Pancreas (tissue), 10 donors: ENCODE results near the gene EDAR. TPM values are rescaled to one million over a fixed set of nuclear protein-coding genes. Genes with fewer than 3 reads are reported as not detected.
A peak's percentile ranks its signal among the peaks of the same experiment; 100 is the strongest.

Experiments
- ATAC-seq, 4 donors: fragments of 200-7000 bp; cut with Tn5 transposase; one replicate each; pipeline versions ENCODE4 v1.8.0 to v1.9.1; 2020; ENCODE audit warnings: mild to moderate bottlenecking in 4 of 4, moderate library complexity in 4 of 4
- DNase-seq, 6 donors: peaks; one replicate each; pipeline ENCODE4 v3.0.0-alpha.2; 2020
- FAIRE-seq: peaks from 2 replicates; lab custom pipeline; 2012; peaks lifted over from hg19 to GRCh38; lab: Jason Lieb, UNC
- H3K27ac ChIP-seq, 4 donors: fragments of 200-600 bp; sonication (generic); 1 replicate in 3 of 4; 2 replicates in 1 of 4; pipeline versions ENCODE4 v1.5.0 to v1.8.0; 2020
- H3K27me3 ChIP-seq, 4 donors: fragments of 200-600 bp; one replicate each; pipeline ENCODE4 v1.8.0; 2021
- H3K36me3 ChIP-seq, 3 donors: fragments of 200-600 bp; sonication (generic) in 1 of 3; one replicate each; pipeline versions ENCODE4 v1.5.0 to v1.8.0; 2020 to 2021
- H3K4me1 ChIP-seq, 3 donors: fragments of 200-600 bp; one replicate each; pipeline ENCODE4 v1.8.0; 2021
- H3K4me3 ChIP-seq, 4 donors: fragments of 200-600 bp; sonication (generic) in 2 of 4; one replicate each; pipeline versions ENCODE4 v1.5.0 to v1.8.0; 2020 to 2021
- H3K9me3 ChIP-seq, 4 donors: fragments of 200-600 bp; one replicate each; pipeline ENCODE4 v1.8.0; 2021
- WGBS, 2 donors: extraction: QIAGEN DNeasy Blood & Tissue Kit; methylation state at CpG; one replicate each; pipeline ENCODE4 v1.1.7; 2013; 5-methylcytosine and 5-hydroxymethylcytosine counted together
- intact Hi-C, 3 donors: fragments of 100-400 bp; cut with DNase I; formaldehyde crosslinking; loops; one replicate each; pipeline versions ENCODE4 v1.11.1 to v1.14.2; 2022
- polyA plus RNA-seq, 2 donors: library from polyadenylated mRNA; stranded (reverse); fragments of 200-250 nt; gene quantifications; one replicate each; pipeline ENCODE4 v1.2.3, GENCODE V29; 2013
- total RNA-seq, 6 donors: library from RNA; stranded (reverse); fragmentation: NEBNext Ultra II Directional in 4 of 6; extraction: Animal tissue kit (Norgen Biotek cat#: 25700) in 4 of 6; gene quantifications; one replicate each; pipeline versions ENCODE4 v1.2.1 to v1.2.4, GENCODE V29; 2021 to 2023
- TF ChIP-seq, protein P1 (sequence below), 4 donors: fragments of 200-600 bp; sonication (generic) in 3 of 4; IDR thresholded peaks; one replicate each; pipeline versions ENCODE4 v1.5.0 to v1.8.0; 2021; ENCODE audit warnings: antibody characterized with exemption in 4 of 4
- donor health status: healthy with polysubstance abuse.
- donor health status: DM: no; HTN: no; CAD: no; lungs with moderate emphysema.
- donor health status: DM: no; HTN: no; CAD: no.
- donor health status: control.
- donor health status: control.
- donor health status: Bipolar disorder and iron deficiency.
- donor health status: DM: yes; HTN: yes; CAD: no.
- donor health status: DM: no; HTN: no; CAD: no.
- donor health status: DM: no; HTN: no; CAD: no.
- donor health status: DM: yes; HTN: yes; CAD: no.

The EDAR gene
- total and polyA plus RNA-seq, 8 donors, result 0.05 to 0.41 (median 0.12) TPM

- Histone ChIP-seq H3K27ac (no peak overlapping the region), H3K4me3 (no peak overlapping the region), H3K27me3 (no peaks in the 10 kb centered on the region), H3K36me3 (no peaks in the 10 kb centered on the region), H3K9me3 (no peaks in the 10 kb centered on the region), H3K4me1 (no peaks in the 10 kb centered on the region)
- intact Hi-C loops, result no loop called here
- ATAC-seq (no peak), DNase-seq (no peak), FAIRE-seq (no peak)
- 83 to 88% methylated on average over 11 of the region's 11 CpGs for whole genome bisulfite sequencing, 2 donors
- TF ChIP-seq, protein P1, sequence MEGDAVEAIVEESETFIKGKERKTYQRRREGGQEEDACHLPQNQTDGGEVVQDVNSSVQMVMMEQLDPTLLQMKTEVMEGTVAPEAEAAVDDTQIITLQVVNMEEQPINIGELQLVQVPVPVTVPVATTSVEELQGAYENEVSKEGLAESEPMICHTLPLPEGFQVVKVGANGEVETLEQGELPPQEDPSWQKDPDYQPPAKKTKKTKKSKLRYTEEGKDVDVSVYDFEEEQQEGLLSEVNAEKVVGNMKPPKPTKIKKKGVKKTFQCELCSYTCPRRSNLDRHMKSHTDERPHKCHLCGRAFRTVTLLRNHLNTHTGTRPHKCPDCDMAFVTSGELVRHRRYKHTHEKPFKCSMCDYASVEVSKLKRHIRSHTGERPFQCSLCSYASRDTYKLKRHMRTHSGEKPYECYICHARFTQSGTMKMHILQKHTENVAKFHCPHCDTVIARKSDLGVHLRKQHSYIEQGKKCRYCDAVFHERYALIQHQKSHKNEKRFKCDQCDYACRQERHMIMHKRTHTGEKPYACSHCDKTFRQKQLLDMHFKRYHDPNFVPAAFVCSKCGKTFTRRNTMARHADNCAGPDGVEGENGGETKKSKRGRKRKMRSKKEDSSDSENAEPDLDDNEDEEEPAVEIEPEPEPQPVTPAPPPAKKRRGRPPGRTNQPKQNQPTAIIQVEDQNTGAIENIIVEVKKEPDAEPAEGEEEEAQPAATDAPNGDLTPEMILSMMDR (IDR thresholded peaks at IDR 0.05), result no peak
Measured at GRCh38 chr2:108933691-108934117, 55.3 kb downstream of the EDAR start.

- no peak for DNase-seq
- TF ChIP-seq, protein P1 (IDR thresholded peaks at IDR 0.05), result no peak
- Histone ChIP-seq H3K27ac (no peak overlapping the region), H3K27me3 (no peaks in the 10 kb centered on the region), H3K4me1 (no peaks in the 10 kb centered on the region), H3K36me3 (no peaks in the 10 kb centered on the region), H3K4me3 (no peak overlapping the region), H3K9me3 (no peaks in the 10 kb centered on the region)
- no peak for FAIRE-seq
- 59 to 69% methylated on average over 10 of the region's 10 CpGs for WGBS, 2 donors
- intact Hi-C loops, result no loop called here
- no peak for ATAC-seq
Measured at GRCh38 chr2:108932736-108933332, 56.2 kb downstream of the EDAR start.

GRCh38 chr2:108931372-108931771 lies 57.6 kb downstream of the EDAR start:
- TF ChIP-seq, protein P1 (IDR thresholded peaks at IDR 0.05), result no peak
- Histone ChIP-seq H3K4me1 (no peaks in the 10 kb centered on the region), H3K4me3 (no peak overlapping the region), H3K27me3 (no peaks in the 10 kb centered on the region), H3K9me3 (no peaks in the 10 kb centered on the region), H3K27ac (no peak overlapping the region), H3K36me3 (no peaks in the 10 kb centered on the region)
- no peak for FAIRE-seq
- intact Hi-C loops, result no loop called here
- ATAC-seq, result no peak
- no peak for DNase-seq
- 67 to 79% methylated on average over 1 of the region's 1 CpG for WGBS, 2 donors

DNA sequence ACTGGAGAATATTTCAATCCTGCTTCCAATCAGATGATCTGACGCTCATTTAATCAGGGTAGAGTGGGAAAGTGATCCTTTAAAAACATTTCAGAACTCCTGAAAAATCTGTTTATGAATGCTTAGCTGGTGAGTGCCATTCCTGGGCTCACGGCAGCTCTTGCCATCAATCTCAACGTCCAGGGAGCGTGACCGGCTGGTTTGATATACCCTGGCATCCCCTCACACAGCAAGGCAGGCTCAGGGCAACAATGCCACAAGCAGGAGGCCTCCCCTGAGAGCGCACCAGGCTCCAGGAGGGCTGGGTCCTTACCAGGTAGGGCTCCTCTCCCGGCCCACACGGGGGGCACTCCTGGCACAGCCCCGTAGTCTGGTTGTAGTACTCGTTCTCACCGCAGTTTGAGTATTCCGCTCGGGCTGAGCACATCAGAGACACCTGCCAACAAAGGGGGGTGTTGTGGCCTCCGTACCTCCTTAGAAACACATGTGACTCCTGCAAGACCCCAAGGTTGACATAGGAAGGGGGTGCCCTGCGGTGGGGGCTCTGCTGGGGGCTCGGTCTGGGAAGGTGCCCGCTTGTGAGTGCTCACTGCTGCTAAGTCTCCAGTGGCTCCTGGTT lies 59.1 kb downstream of the EDAR start:
- H3K27me3 ChIP-seq, result no peaks in the 10 kb centered on the region
- no peak overlapping the region for H3K27ac ChIP-seq
- no peaks in the 10 kb centered on the region for H3K9me3 ChIP-seq
- TF ChIP-seq, protein P1 (IDR thresholded peaks at IDR 0.05), result no peak
- H3K36me3 ChIP-seq, result no peaks in the 10 kb centered on the region
- H3K4me1 ChIP-seq, result no peaks in the 10 kb centered on the region
- intact Hi-C loops, result no loop called here
- 72 to 82% methylated on average over 17 of the region's 17 CpGs for WGBS, 2 donors
- FAIRE-seq (no peak), DNase-seq (peak in 1 of 6 donors; percentile 53), ATAC-seq (no peak)
- H3K4me3 ChIP-seq, result no peak overlapping the region
